GM20431 (cell line): ENCODE data around the gene CAPN2.
"Not testable (repeated sequence)": the region's sequence is repeated elsewhere in the genome, so short reads cannot be mapped to it uniquely, and the experiment has no call there.

Source experiments
- in situ Hi-C: fragments of 300-500 bp; cut with MseI, MboI; formaldehyde crosslinking; loops from one replicate; pipeline ENCODE4 v1.15.0; 2020; ENCODE audit warnings: low sequenced_read_pairs; ENCODE audit not compliant: unreplicated experiment

CAPN2 gene

GRCh38 chr1:223775054-223775453 lies 62.7 kb downstream of the CAPN2 start:
- in situ Hi-C loops, result no loop called here

- in situ Hi-C loops, result no loop called here
These were observed 63.4 kb downstream of the CAPN2 start for GRCh38 chr1:223775711-223776074.

- in situ Hi-C loops, result no loop called here
These were observed 63.9 kb downstream of the CAPN2 start for GRCh38 chr1:223776075-223776814.

- in situ Hi-C loops, result no loop called here
These were observed 64.6 kb downstream of the CAPN2 start for GRCh38 chr1:223776826-223777454.

GRCh38 chr1:223780318-223780717 lies 68.0 kb downstream of the CAPN2 start:
- in situ Hi-C loops, result no loop called here

GRCh38 chr1:223780949-223781348 lies 68.6 kb downstream of the CAPN2 start:
- in situ Hi-C loops, result no loop called here

- in situ Hi-C loops, result no loop called here
These were observed 71.3 kb downstream of the CAPN2 start for GRCh38 chr1:223783676-223784075.

GRCh38 chr1:223784541-223784940 lies 72.2 kb downstream of the CAPN2 start:
- in situ Hi-C loops, result no loop called here

GRCh38 chr1:223785808-223786207 lies 73.5 kb downstream of the CAPN2 start:
- in situ Hi-C loops, result no loop called here

- in situ Hi-C loops, result no loop called here
These were observed 76.5 kb downstream of the CAPN2 start for GRCh38 chr1:223788746-223789415.

- in situ Hi-C loops, result no loop called here
These were observed 79.7 kb downstream of the CAPN2 start for GRCh38 chr1:223792046-223792445.

- in situ Hi-C loops, result no loop called here
These were observed 81.4 kb downstream of the CAPN2 start for GRCh38 chr1:223793716-223794115.

GRCh38 chr1:223794136-223794880 lies 82.0 kb downstream of the CAPN2 start:
- in situ Hi-C loops, result no loop called here

GRCh38 chr1:223796210-223796609 lies 83.9 kb downstream of the CAPN2 start:
- in situ Hi-C loops, result no loop called here

GRCh38 chr1:223802032-223802431 lies 89.7 kb downstream of the CAPN2 start:
- in situ Hi-C loops, result no loop called here

GRCh38 chr1:223802602-223803001 lies 90.3 kb downstream of the CAPN2 start:
- in situ Hi-C loops, result no loop called here

GRCh38 chr1:223803211-223803610 lies 90.9 kb downstream of the CAPN2 start:
- in situ Hi-C loops, result no loop called here

GRCh38 chr1:223809905-223810304 lies 97.6 kb downstream of the CAPN2 start:
- in situ Hi-C loops, result not testable (repeated sequence)

GRCh38 chr1:223810586-223810985 lies 98.2 kb downstream of the CAPN2 start:
- in situ Hi-C loops, result no loop called here

GRCh38 chr1:223811634-223812101 lies 99.3 kb downstream of the CAPN2 start:
- in situ Hi-C loops, result no loop called here

- in situ Hi-C loops, result no loop called here
These were observed 101.3 kb downstream of the CAPN2 start for GRCh38 chr1:223813645-223814044.
